ENCODE results near the gene KY.
A peak's percentile ranks its signal among the peaks of the same experiment; 100 is the strongest.
"Not testable (repeated sequence)": the region's sequence is repeated elsewhere in the genome, so short reads cannot be mapped to it uniquely, and the experiment has no call there.

The KY gene

DNA sequence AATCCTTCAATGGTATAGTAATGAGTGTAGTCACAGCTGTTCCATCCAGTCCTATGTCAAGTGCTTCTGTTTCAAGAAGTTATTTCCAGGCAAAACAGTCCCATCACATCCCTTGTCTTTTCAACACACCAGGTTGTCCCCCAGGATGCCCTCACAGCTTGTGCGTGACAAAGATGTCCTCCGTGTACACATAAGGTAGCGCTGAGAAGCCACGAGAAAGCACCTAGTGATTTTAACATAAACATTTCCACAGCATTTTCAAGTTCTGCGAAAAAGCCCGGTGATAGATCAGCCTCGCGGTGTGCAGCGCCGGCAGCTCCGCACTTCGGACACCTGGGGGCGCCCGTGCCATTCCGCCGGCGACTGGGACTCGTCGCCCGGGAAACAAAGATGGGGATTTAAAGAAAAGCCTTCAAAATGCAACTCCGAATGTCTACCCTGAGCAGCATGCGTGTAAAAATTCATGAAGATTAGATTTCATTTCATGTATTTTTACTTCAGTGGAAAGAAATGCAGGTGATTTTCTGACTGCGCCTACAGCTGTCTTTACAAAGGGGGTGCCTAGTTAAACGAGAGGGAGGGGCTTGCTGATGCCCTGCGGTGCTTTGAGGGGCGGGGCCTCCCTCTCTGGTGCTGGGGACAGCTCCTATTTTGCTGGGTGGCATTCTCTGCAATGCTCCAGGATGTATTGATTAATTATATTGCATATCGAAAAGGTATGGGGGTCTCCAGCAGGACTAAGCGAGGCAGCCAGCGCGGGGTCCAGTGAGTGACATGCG lies 49.9 kb downstream of the KY start:
- peak; percentile 83 for DNase-seq

- no peak for DNase-seq
Measured at GRCh38 chr3:134600206-134600605, 50.6 kb downstream of the KY start.

GRCh38 chr3:134598763-134599545 lies 51.9 kb downstream of the KY start:
- no peak for DNase-seq

DNA sequence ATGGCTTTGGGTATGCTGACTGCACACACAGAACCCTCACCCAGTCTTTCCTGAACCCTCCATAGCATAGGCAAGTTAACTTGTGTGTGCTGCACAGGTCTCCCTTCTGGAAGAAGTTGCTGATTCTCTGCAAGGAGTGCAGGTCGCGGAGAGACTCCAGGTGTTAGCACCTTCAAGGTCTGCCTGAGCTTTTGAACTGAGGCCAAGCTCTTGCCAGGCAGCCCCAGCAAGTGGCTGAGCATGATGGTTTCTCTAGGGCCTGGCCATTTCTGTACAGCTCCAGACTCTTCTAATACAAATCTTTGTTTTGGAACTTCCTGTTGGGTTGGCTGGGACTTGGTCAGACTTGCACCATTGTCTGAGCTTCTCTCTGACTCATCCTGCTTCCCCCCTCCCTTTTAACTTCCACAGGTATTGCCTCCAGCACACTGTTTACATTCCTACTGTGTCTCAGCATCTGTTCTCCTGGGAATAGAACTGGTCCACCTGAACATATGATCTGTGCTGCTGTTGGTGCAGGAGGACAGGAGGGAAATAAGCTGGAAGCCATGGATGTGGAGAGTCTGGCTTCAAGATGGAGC lies 53.3 kb downstream of the KY start:
- DNase-seq: no peak

GRCh38 chr3:134594986-134595385 lies 55.8 kb downstream of the KY start:
- DNase-seq: not testable (repeated sequence)

DNA sequence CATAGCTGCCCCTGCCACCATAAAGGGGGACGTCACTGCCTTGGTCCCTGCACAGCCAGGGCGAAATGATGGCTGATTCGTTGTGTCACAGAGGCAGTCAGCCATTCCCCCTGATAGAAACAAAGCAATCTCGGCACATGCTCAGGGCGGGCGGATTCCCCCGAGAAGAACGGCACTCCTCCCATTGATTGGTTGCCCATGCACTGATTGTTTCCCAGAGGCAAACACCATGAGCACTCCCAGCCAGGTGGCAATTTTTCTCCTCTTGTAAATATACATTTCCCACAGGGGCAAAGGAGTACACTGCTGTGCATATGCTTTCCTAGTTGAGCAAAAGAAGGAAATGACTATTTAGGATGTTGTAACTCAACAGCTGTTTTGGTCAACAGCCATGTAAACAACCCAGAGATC lies 56.5 kb downstream of the KY start:
- no peak for DNase-seq

GRCh38 chr3:134592806-134593205 lies 58.0 kb downstream of the KY start:
- no peak for DNase-seq

GRCh38 chr3:134590766-134591165 lies 60.1 kb downstream of the KY start:
- DNase-seq: no peak

DNA sequence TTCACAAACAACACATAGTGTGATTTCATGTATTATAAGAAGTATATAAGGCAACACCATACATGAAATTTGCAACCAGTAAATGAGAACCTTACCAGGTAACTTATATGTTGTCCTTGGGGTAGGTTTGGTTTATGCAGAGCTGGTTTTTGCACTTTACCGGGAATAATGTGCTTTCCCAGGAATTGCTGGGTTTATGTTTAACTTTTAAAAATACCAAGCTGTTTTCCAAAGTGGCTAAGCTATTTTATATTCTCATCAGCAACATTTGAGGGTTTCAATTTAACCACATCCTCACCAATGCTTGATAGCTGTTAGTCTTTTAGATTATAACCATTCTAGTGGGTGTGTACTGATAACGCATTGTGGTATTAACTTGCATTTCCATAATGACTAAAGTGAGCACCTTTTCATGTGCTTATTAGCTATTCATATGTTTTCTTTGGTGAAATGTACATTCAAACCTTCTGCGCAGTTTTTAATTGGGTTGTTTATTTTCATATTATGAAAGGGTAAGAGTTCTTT lies 71.6 kb downstream of the KY start:
- no peak for DNase-seq

- DNase-seq: no peak
Measured at GRCh38 chr3:134576831-134577230, 74.0 kb downstream of the KY start.

DNA sequence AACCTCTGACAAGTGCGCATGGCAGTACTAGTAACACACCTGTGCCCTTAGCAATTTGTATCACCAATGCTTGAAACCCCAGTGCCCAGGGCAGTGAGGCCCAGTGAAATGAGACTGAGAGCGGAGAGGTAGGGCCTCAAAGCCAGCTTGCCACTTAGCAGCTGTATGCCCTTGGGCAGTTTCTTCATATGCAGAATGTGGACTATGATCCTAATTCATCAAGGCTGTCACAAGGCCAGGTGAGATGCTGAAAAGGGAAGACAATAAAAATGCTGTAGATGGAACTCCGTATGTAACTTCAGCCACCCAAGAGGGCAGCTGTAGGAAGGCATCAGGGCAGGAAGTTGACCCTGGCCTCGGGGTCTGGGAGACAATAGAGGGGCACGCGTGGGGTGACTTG lies 74.4 kb downstream of the KY start:
- no peak for DNase-seq

DNA sequence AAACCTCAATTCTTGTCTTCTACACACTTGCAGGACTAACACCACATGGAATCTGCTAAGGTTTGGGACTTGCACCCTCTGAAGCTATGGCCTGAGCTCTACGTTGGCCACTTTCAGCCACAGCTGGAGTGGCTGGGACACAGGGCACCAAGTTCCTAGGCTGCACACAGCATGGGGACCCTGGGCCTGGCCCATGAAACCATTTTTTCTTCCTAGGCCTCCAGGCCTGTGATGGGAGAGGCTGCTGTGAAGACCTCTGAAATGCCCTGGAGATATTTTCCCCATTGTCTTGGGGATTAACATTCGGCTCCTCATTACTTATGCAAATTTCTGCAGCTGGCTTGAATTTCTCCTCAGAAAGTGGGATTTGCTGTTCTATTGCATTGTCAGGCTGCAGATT lies 80.9 kb downstream of the KY start:
- DNase-seq: not testable (repeated sequence)

DNA sequence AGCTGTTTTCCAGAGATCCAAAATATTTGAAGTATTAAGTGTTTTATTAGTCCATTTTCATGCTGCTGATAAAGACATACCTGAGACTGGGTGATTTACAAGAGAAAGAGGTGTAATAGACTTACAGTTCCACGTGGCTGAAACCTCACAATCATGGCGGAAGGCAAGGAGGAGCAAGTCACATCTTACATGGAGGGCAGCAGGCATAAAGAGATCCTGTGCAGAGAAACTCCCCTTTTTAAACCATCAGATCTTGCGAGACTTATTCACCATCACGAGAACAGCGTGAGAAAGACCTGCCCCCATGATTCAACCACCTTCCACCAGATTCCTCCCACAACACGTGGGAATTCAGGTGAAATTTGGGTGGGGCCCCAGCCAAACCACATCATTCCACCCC lies 82.0 kb downstream of the KY start:
- no peak for DNase-seq

DNA sequence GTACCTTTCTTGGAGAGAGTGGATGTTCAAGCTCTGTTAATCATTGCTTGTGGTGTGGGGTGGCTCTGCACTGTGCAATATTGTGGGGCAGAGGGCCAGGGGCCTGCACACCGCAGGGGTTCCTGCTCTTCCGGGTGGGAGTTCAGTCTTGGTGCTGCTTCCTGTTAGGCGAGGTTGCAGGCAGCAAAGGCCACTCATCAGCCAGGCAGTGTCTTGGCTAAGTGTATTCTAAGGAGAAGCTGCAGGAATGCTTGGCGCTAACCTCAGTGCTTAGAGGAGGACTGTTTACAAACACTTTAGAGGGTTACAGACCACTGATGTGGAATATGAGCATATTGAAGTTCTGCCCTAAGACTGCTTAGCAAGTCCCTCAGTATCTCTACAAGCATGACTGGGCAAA lies 83.2 kb downstream of the KY start:
- no peak for DNase-seq

DNA sequence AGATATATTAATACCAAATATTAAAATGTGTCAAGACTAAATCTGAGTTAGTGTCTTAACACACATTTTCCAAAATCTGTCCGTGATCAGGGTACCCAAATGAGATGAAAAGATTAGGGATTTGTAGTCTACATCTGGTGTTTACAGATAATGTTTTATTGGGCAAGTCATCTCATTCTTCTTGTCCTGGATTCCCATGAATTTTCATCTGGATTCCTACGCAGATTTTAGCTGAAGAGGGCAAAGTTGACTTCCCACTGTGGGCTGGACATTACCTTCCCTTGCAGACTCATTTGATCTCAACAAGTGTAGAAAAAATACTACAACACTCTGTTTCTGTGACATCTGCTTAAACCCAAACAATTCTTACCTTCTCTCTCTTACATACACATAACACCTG lies 85.8 kb downstream of the KY start:
- no peak for DNase-seq

DNA sequence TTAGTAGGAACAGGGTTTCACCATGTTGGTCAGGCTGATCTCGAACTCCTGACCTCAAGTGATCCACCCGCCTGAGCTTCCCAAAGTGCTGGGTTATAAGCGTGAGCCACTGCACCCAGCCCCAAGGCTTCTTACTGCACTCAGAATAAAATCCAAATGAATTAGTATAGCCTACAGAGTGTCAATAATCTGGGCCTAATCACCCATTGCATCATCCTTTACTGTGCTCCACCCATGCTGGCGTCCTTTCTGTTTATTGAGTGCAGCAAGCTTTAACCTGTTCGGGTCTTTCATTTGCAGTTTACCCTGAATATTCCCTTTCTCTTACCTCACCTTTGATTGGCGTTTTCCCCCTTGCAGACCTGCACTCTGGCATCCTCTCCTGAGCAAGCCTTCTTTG lies 87.2 kb downstream of the KY start:
- DNase-seq: no peak

- DNase-seq: no peak
Measured at GRCh38 chr3:134562055-134562454, 88.8 kb downstream of the KY start.

DNA sequence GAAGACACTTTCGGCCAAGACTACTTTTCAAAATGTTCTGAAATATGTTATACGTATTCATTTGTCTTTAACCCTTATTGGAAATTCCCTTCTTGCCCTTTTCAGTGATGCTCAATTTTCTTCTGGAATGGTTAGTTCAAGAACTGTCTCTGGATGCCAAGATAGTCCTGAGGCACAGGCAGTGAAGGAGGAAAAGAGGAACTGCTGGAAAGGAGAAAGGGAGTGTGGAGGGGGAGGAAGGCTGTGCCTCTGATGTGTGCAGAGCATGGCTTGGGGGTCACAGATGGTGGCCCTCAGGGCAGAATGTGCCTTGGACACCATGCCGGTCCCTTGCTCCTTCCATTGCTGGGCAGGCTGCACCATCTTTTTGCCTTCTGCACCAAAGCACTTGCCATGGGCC lies 91.2 kb downstream of the KY start:
- DNase-seq: no peak

Measured in right hindlimb (tissue), 1 donor.